Upper lobe of left lung (tissue), 4 donors: ENCODE results near the gene KDM4B.

Experiments
- CTCF ChIP-seq, 6 experiments: fragments of 450-650 bp in 4 of 6; fragments of 200-600 bp in 2 of 6; sonication (generic) in 2 of 6; IDR thresholded peaks; one replicate each; pipeline ENCODE4 v1.5.1; 2016 to 2019; ENCODE audit warnings: antibody characterized with exemption in 6 of 6
- EP300 ChIP-seq, 4 donors: sonication (generic); formaldehyde crosslinking; IDR thresholded peaks; one replicate each; pipeline ENCODE4 v1.5.1; 2017; ENCODE audit warnings: antibody characterized with exemption in 4 of 4, control low read depth in 2 of 4
- POLR2A ChIP-seq, 4 donors: fragments of 450-650 bp; IDR thresholded peaks; one replicate each; pipeline ENCODE4 v1.5.1; 2016 to 2017; ENCODE audit warnings: antibody characterized with exemption in 4 of 4, mild to moderate bottlenecking in 2 of 4
- POLR2AphosphoS5 ChIP-seq, 2 donors: sonication (generic); formaldehyde crosslinking; IDR thresholded peaks; one replicate each; pipeline ENCODE4 v1.5.1; 2017; ENCODE audit warnings: antibody characterized with exemption in 2 of 2

- TF ChIP-seq CTCF (IDR thresholded peaks at IDR 0.05): no peak
- no peak for TF ChIP-seq POLR2AphosphoS5 (IDR thresholded peaks at IDR 0.05)
- no peak for TF ChIP-seq POLR2A (IDR thresholded peaks at IDR 0.05)
- TF ChIP-seq EP300 (IDR thresholded peaks at IDR 0.05): no peak
Measured at GRCh38 chr19:4991996-4992698, 23.2 kb downstream of the KDM4B start.
